Vagina (tissue), 2 donors: ENCODE measurements around the gene FKBP10.

Experiments used
- POLR2A ChIP-seq, 2 donors: fragments of 450-650 bp; IDR thresholded peaks; one replicate each; pipeline ENCODE4 v1.6.1; 2017; ENCODE audit warnings: antibody characterized with exemption in 2 of 2, mild to moderate bottlenecking in 2 of 2, moderate library complexity in 2 of 2
- TF ChIP-seq, protein P1 (sequence below), 3 experiments: fragments of 450-650 bp in 2 of 3; fragments of 200-600 bp in 1 of 3; sonication (generic) in 1 of 3; IDR thresholded peaks; one replicate each; pipeline ENCODE4 v1.5.1; 2017 to 2019; ENCODE audit warnings: antibody characterized with exemption in 3 of 3, mild to moderate bottlenecking in 2 of 3, moderate library complexity in 2 of 3

DNA sequence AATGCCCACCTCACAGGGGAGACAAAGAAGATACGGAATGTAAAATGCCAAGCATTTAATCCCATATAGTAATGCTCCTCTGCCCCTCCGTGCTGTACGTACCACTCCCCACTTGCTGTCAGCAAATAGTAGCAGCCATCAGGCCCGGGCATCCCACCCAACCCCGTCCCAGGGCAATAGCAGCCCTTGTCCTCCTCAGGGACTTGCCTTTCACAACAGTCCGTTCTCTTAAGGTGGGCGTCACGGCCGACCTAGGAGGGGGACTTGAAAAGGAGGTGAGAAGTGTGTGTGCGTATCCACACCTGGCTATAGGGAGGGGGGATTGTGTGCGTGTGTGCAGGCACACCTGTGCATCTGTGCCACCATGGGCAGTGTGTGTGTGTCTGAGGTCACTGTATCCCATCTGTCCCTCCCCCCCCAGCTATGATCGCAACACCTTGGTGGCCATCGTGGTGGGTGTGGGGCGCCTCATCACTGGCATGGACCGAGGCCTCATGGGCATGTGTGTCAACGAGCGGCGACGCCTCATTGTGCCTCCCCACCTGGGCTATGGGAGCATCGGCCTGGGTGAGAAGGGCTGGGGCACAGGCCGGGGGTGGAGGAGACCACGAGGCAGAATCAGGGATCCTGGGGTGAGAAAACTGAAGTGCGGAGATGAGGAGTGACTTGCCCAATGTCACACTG lies 4.0 kb downstream of the FKBP10 start:
- TF ChIP-seq, protein P1, sequence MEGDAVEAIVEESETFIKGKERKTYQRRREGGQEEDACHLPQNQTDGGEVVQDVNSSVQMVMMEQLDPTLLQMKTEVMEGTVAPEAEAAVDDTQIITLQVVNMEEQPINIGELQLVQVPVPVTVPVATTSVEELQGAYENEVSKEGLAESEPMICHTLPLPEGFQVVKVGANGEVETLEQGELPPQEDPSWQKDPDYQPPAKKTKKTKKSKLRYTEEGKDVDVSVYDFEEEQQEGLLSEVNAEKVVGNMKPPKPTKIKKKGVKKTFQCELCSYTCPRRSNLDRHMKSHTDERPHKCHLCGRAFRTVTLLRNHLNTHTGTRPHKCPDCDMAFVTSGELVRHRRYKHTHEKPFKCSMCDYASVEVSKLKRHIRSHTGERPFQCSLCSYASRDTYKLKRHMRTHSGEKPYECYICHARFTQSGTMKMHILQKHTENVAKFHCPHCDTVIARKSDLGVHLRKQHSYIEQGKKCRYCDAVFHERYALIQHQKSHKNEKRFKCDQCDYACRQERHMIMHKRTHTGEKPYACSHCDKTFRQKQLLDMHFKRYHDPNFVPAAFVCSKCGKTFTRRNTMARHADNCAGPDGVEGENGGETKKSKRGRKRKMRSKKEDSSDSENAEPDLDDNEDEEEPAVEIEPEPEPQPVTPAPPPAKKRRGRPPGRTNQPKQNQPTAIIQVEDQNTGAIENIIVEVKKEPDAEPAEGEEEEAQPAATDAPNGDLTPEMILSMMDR (IDR thresholded peaks at IDR 0.05) = no peak
- TF ChIP-seq POLR2A (IDR thresholded peaks at IDR 0.05) = no peak
